Measurements from ENCODE around the gene MICB.
A peak's percentile ranks its signal among the peaks of the same experiment; 100 is the strongest.

MICB gene

GRCh38 chr6:31513456-31514165, 15.7 kb downstream of the MICB start:
- TF ChIP-seq ELF4 (IDR thresholded peaks at IDR 0.05) (no peak), L3MBTL2 (conservative IDR thresholded peaks at IDR 0.05) (no peak), NFRKB (IDR thresholded peaks at IDR 0.05) (no peak), BHLHE40 (IDR thresholded peaks at IDR 0.05; ENCODE audit: borderline replicate concordance) (no peak), FOXA1 (IDR thresholded peaks at IDR 0.05) (no peak), HDGF (IDR thresholded peaks at IDR 0.05; ENCODE audit: borderline replicate concordance) (no peak), ZNF384 (IDR thresholded peaks at IDR 0.05) (no peak), LEF1 (IDR thresholded peaks at IDR 0.05; ENCODE audit: borderline replicate concordance) (no peak), SP1 (IDR thresholded peaks at IDR 0.05) (no peak), ARNT (IDR thresholded peaks at IDR 0.05) (no peak), FOXM1 (IDR thresholded peaks at IDR 0.05; ENCODE audit: borderline replicate concordance) (no peak), CTBP1 (IDR thresholded peaks at IDR 0.05; ENCODE audit: borderline replicate concordance) (no peak), FOXK2 (IDR thresholded peaks at IDR 0.05) (no peak)
- ChIA-PET CTCF (no interaction called here), POLR2A (interaction anchor here (0.6 kb wide), 1 partner anchor 748 kb away, joined by 3 read pairs; no protein-coding TSS in a partner anchor)
- DNase-seq (ENCODE audit: extremely low spot score), result no peak

- TF ChIP-seq ELF4 (IDR thresholded peaks at IDR 0.05), result no peak
- TF ChIP-seq FOXM1 (IDR thresholded peaks at IDR 0.05; ENCODE audit: borderline replicate concordance), result no peak
- TF ChIP-seq NFRKB (IDR thresholded peaks at IDR 0.05), result no peak
- TF ChIP-seq ZNF384 (IDR thresholded peaks at IDR 0.05), result no peak
- no peak for TF ChIP-seq PKNOX1 (IDR thresholded peaks at IDR 0.05)
- no peak for TF ChIP-seq HDGF (IDR thresholded peaks at IDR 0.05; ENCODE audit: borderline replicate concordance)
- TF ChIP-seq SP1 (IDR thresholded peaks at IDR 0.05), result no peak
- no peak for TF ChIP-seq SUZ12 (IDR thresholded peaks at IDR 0.05)
- no peak for TF ChIP-seq LEF1 (IDR thresholded peaks at IDR 0.05; ENCODE audit: borderline replicate concordance)
- no peak for TF ChIP-seq BHLHE40 (IDR thresholded peaks at IDR 0.05; ENCODE audit: borderline replicate concordance)
- TF ChIP-seq L3MBTL2 (conservative IDR thresholded peaks at IDR 0.05), result no peak
- TF ChIP-seq FOXK2 (IDR thresholded peaks at IDR 0.05), result no peak
- TF ChIP-seq FOXA1 (IDR thresholded peaks at IDR 0.05), result no peak
- no peak for TF ChIP-seq TARDBP (IDR thresholded peaks at IDR 0.05)
- TF ChIP-seq ARNT (IDR thresholded peaks at IDR 0.05), result no peak
- no peak for TF ChIP-seq CTBP1 (IDR thresholded peaks at IDR 0.05; ENCODE audit: borderline replicate concordance)
- DNase-seq (ENCODE audit: extremely low spot score), result no peak
- ChIA-PET POLR2A (no interaction called here), CTCF (no interaction called here)
Observed at GRCh38 chr6:31521835-31522234, 23.9 kb downstream of the MICB start.

- ChIA-PET POLR2A (interaction anchor here (0.7 to 8.4 kb wide), 2 partner anchors 8 to 15 kb away, joined by 3 to 114 read pairs; partner anchors contain the start of gene DDX39B), CTCF (no interaction called here)
- no peak for DNase-seq (ENCODE audit: extremely low spot score)
- TF ChIP-seq ZNF384 (IDR thresholded peaks at IDR 0.05), result no peak
- TF ChIP-seq L3MBTL2 (conservative IDR thresholded peaks at IDR 0.05), result no peak
- no peak for TF ChIP-seq HDGF (IDR thresholded peaks at IDR 0.05; ENCODE audit: borderline replicate concordance)
Observed at GRCh38 chr6:31525553-31525931, 27.6 kb downstream of the MICB start.

GRCh38 chr6:31525932-31526591, 28.1 kb downstream of the MICB start:
- DNase-seq (ENCODE audit: extremely low spot score), result no peak
- TF ChIP-seq SUZ12 (IDR thresholded peaks at IDR 0.05), result no peak
- no peak for TF ChIP-seq BHLHE40 (IDR thresholded peaks at IDR 0.05; ENCODE audit: borderline replicate concordance)
- POLR2A ChIA-PET, result interaction anchor here (0.7 to 8.4 kb wide), 2 partner anchors 9 to 15 kb away, joined by 3 to 114 read pairs; partner anchors contain the start of gene DDX39B
- CTCF ChIA-PET, result no interaction called here

GRCh38 chr6:31528307-31528777, 30.4 kb downstream of the MICB start:
- TF ChIP-seq FOXM1 (IDR thresholded peaks at IDR 0.05; ENCODE audit: borderline replicate concordance) (no peak), PKNOX1 (IDR thresholded peaks at IDR 0.05) (peak; percentile 51), SP1 (IDR thresholded peaks at IDR 0.05) (no peak)
- no peak for DNase-seq (ENCODE audit: extremely low spot score)
- ChIA-PET POLR2A (interaction anchor here (1.0 to 8.4 kb wide), 4 partner anchors 11 to 31 kb away, joined by 3 to 114 read pairs (median 4); partner anchors contain the start of genes DDX39B, MICB and NFKBIL1), CTCF (interaction anchor here (0.7 kb wide), 1 partner anchor 68 kb away, joined by 5 read pairs; no protein-coding TSS in a partner anchor)

GRCh38 chr6:31528821-31529328, 30.9 kb downstream of the MICB start, which contains the start of gene MCCD1:
TSS of gene MCCD1 (plus strand) at chr6:31528962. CDS start at chr6:31529015, 53 bp downstream.
- TF ChIP-seq FOXA1 (IDR thresholded peaks at IDR 0.05) (no peak), BHLHE40 (IDR thresholded peaks at IDR 0.05; ENCODE audit: borderline replicate concordance) (no peak), TARDBP (IDR thresholded peaks at IDR 0.05) (no peak), HDGF (IDR thresholded peaks at IDR 0.05; ENCODE audit: borderline replicate concordance) (no peak), FOXM1 (IDR thresholded peaks at IDR 0.05; ENCODE audit: borderline replicate concordance) (no peak), ZNF384 (IDR thresholded peaks at IDR 0.05) (no peak), FOXK2 (IDR thresholded peaks at IDR 0.05) (no peak), L3MBTL2 (conservative IDR thresholded peaks at IDR 0.05) (no peak), PKNOX1 (IDR thresholded peaks at IDR 0.05) (no peak), SP1 (IDR thresholded peaks at IDR 0.05) (no peak), LEF1 (IDR thresholded peaks at IDR 0.05; ENCODE audit: borderline replicate concordance) (no peak), SUZ12 (IDR thresholded peaks at IDR 0.05) (no peak), CTBP1 (IDR thresholded peaks at IDR 0.05; ENCODE audit: borderline replicate concordance) (no peak), NFRKB (IDR thresholded peaks at IDR 0.05) (no peak), ARNT (IDR thresholded peaks at IDR 0.05) (no peak), ELF4 (IDR thresholded peaks at IDR 0.05) (no peak)
- CTCF ChIA-PET, result interaction anchor here (0.7 to 1.1 kb wide), 3 partner anchors 17 to 68 kb away, joined by 3 to 5 read pairs (median 3); partner anchors contain the start of gene ATP6V1G2
- DNase-seq (ENCODE audit: extremely low spot score), result no peak
- POLR2A ChIA-PET, result interaction anchor here (1.1 to 8.4 kb wide), 5 partner anchors 12 to 34 kb away, joined by 4 to 114 read pairs (median 6); partner anchors contain the start of genes DDX39B, MICB and NFKBIL1
